HG03108 (cell line): ENCODE measurements around the gene MPP7.

Experiments used
- ATAC-seq: cut with Tn5 transposase; IDR thresholded peaks from one replicate; pipeline ENCODE4 v1.9.1; 2021; ENCODE audit warnings: moderate library complexity; ENCODE audit not compliant: unreplicated experiment

MPP7 gene

DNA sequence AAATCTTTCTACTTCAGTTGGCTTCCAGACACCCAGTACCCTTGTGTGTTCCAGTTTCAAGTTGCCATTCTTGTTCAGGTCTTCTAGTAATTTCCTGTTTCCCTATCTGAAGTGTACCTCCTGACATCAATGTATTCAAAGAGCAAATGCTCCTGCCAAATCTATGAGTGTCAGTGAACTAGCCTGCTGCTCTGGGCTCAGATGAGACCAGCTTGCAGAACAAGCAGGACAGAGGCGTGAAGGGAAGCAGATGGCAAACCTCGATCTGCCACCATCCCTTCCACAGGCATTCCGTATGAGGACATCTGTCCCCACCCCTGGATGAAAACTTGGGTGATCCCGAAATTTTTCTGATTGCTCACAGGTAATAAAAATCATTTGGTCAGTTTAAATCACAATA lies 4.4 kb upstream of the MPP7 start:
- ATAC-seq: no peak

GRCh38 chr10:28305553-28305952 lies 2.7 kb upstream of the MPP7 start:
- no peak for ATAC-seq

DNA sequence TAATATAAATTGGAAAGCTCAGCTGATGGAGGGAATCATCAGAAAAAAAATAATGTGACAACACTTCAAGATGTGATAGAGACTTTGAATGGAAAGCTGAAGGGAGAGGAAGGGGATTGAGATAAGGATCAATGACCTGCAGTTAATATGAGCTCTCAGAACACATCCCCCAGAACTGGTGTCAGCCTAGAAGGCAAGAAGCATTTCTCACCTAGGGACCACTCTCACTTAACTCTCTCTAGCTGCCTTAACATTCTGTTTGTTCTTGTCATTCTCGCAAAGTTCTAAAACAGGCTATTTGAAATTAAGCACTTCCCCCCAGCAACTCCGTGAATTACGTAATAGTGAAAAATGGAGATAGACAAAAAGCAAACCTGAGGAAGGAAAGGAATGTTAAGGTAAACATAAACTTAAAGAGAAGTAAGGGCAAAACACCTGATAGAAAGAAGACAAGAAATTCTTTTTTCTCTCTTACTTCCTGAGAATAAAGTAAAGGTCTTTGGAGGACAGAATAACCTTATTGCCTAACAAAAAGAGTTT lies 1.2 kb upstream of the MPP7 start:
- ATAC-seq: no peak

- ATAC-seq: no peak
These were observed 739 bp downstream of the MPP7 start for GRCh38 chr10:28302012-28302637.

DNA sequence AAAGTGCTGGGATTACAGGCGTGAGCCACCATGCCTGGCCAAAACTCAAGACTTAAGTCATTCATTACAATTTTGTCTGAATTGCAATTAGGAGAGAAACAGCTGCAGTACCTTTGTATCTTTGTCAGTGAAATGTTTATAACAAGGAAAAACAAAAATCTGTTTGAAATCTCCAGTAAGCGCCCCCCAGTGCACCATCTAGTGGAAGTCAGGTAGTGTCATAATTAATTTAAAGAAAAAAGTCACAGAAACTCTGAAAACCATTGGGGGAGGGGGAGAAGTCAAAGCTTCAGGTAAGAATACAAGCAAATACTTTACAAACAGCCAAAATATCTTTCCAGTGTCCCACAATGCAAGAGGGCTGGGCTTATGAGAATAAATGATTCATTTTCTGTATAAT lies 2.8 kb downstream of the MPP7 start:
- ATAC-seq: no peak

DNA sequence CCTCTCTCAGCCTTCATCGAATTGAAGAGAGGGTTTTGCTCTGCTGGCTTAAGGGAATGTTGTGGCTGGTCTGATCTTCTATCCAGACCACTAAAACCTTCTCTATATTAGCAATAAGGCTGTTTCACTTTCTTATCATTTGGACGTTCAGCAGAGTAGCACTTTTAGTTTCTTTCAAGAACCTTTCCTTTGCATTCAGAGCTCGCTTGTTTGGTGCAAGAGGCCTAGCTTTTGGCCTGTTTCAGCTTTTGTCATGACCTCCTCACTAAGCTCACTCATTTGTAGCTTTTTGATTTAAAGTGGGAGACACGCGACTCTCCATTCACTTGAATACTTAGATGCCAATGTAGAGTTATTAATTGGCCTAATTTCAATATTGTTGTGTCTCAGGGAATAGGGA lies 3.9 kb downstream of the MPP7 start:
- ATAC-seq: no peak

DNA sequence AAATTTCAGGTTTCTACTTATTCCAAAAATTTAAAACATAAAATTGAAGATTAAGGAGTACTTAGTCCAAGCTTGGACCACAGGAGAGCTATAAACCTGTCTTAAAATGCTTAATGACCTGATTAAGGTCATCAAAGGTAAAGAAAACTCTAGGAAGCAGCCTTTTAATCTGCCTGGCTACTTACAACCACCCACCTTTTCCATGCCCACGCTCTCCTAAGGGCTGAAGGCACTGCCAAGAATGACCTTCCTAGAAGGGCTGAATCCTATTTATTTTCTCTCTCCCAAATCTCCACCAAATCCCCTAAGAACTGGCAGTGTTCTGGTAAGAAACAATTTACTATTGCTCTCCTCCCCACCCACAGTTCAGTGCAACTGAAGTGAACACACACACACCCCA lies 6.8 kb downstream of the MPP7 start:
- no peak for ATAC-seq

GRCh38 chr10:28295336-28295735 lies 7.5 kb downstream of the MPP7 start:
- no peak for ATAC-seq

GRCh38 chr10:28294809-28295208 lies 8.1 kb downstream of the MPP7 start:
- no peak for ATAC-seq

- no peak for ATAC-seq
These were observed 8.7 kb downstream of the MPP7 start for GRCh38 chr10:28294169-28294532.

DNA sequence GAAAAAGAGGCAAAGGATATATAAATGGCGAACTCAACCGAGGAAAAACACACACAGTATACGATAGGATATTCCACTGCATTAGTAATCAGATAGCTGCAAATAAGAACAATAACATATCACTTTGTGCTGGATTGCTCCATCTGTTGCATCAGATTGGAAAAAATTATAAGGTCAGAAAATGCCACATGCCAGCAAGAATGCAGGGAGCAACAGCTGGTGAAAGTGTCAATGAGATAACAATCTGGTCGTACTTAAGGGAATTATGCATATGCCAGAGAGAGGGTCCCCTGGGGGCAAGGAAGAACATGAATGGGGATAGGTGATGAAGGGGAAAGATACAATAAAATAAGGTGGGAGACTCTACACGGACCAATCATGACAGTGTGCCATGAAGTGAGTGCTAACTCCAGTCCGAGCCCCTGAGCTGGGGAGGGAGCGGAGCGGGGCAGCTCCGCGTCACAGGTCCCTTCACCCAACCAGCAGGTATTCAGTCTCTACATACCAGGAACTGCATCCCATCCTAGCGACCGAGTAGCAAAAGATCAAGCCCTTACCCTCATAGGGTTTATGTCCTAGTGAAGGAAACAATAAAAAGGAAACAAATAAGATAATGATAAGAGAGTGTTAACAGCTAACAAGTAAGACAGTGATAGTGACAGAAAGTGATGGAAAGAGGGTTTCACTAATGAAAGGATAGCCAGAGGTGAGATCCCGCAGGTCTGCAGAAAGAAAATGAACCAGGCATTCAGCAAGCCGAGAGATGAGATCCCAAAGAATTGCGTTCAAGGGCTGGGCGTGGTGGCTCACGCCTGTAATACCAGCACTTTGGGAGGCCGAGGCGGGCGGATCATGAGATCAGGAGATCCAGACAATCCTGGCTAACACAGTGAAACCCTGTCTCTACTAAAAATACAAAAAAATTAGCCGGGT lies 9.4 kb downstream of the MPP7 start:
- no peak for ATAC-seq

GRCh38 chr10:28291881-28292297 lies 11.0 kb downstream of the MPP7 start:
- no peak for ATAC-seq

DNA sequence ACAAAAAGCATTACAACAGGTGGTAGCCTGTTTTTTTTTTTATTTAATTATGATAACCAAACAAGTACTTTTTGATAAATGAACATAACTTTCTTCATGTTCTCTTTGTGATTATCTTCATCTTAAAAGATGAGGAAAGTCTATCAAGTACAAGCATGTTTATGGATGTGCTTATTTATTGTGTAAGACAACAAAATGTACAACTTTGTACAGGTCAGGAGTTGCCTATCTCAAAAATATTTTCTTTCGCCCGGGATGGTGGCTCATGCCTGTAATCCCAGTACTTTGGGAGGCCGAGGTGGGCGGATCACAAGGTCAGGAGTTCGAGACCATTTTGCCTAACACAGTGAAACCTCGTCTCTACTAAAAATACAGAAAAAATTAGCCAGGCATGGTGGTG lies 17.0 kb downstream of the MPP7 start:
- ATAC-seq: no peak

- no peak for ATAC-seq
These were observed 18.7 kb downstream of the MPP7 start for GRCh38 chr10:28284126-28284525.

DNA sequence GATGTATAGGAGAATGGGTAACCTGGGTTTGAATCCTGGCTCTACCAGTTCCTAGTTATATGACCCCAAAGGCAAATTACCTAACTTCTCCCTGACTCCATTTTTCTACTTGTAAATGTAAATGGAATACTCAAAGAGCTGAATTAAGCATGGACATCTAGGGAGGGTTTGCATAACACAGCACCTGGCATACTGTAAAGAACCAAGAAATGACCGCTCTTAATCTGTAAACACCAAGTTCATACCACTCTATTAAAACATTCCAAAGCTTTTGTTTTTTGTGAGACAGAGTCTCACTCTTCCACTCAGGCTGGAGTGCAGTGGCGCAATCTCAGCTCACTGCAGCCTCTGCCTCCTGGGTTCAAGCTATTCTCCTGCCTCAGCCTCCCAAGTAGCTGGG lies 19.6 kb downstream of the MPP7 start:
- no peak for ATAC-seq

GRCh38 chr10:28282336-28282735 lies 20.5 kb downstream of the MPP7 start:
- no peak for ATAC-seq

GRCh38 chr10:28281726-28282315 lies 21.0 kb downstream of the MPP7 start:
- ATAC-seq: no peak

- no peak for ATAC-seq
These were observed 22.2 kb downstream of the MPP7 start for GRCh38 chr10:28280652-28281051.

- no peak for ATAC-seq
These were observed 23.0 kb downstream of the MPP7 start for GRCh38 chr10:28279878-28280277.

DNA sequence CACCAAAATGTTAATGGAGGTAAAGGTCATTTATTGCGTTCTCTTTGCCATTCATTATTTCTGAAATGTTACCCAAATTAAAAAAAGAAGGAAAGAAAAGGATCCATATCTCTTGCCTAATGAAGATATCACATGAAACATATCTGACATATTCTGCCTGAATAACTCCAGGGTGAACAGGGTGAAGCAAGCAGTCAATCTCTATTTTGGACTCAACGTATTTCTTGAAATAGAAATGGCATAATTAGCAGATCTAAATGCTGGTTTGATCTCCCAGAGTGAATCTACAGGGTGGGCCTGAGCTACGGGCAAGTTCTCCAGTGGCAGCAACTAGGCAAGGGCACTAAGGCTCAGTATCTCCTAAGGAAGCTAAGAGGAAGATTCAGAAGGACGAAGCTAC lies 24.0 kb downstream of the MPP7 start:
- no peak for ATAC-seq

DNA sequence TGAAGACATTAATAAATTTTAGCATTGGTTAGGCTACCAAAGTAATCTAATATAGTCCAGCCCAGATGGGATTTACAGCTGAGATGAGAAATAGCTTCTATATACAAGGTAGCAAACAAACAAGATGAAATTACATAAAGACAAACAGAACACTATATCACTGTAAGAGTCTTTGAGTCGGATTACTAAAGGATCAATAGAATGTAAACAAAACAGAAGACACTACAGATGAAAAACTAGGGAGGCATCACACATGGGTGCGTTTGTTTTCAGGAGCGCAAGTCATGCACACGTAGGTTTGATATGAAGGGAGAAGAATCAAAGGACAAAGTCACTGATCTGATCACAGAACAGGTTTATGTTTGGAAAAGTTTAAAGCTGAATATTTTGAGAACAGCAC lies 26.5 kb downstream of the MPP7 start:
- ATAC-seq: no peak

- no peak for ATAC-seq
These were observed 28.4 kb downstream of the MPP7 start for GRCh38 chr10:28274475-28274874.
